Endometrial microvascular endothelial cells (primary cell): ENCODE data around the gene LLCFC1. TPM values are rescaled to one million over a fixed set of nuclear protein-coding genes. Genes with fewer than 3 reads are reported as not detected.

Experiments
- in situ Hi-C: cut with HindIII; loops from 2 replicates; pipeline ENCODE4 v1.10.0; 2017; ENCODE audit warnings: low sequenced_read_pairs, low pct_unique_long_range_greater_than_20kb; ENCODE audit errors: inconsistent ontology term
- total RNA-seq: library from RNA; depleted of rRNA; stranded (reverse); fragments of >200 nt; gene quantifications from one replicate; pipeline ENCODE4 v1.2.3, GENCODE V29; 2015; ENCODE audit errors: inconsistent ontology term

LLCFC1 gene
- total RNA-seq, 1 donor from 2014 or later, result not detected

GRCh38 chr7:142934056-142934455 is 5.2 kb upstream of the LLCFC1 start:
- in situ Hi-C loops, result no loop called here

- in situ Hi-C loops, result no loop called here
Observed at GRCh38 chr7:142935941-142936565, 3.2 kb upstream of the LLCFC1 start.

- in situ Hi-C loops, result no loop called here
Observed at GRCh38 chr7:142938611-142939010, 673 bp upstream of the LLCFC1 start.

- in situ Hi-C loops, result no loop called here
Observed at GRCh38 chr7:142940966-142941535, 1.8 kb downstream of the LLCFC1 start.

- in situ Hi-C loops, result no loop called here
Observed at GRCh38 chr7:142941541-142941940, 2.3 kb downstream of the LLCFC1 start.

- in situ Hi-C loops, result no loop called here
Observed at GRCh38 chr7:142942746-142943145, 3.5 kb downstream of the LLCFC1 start.

- in situ Hi-C loops, result no loop called here
Observed at GRCh38 chr7:142943706-142944268, 4.5 kb downstream of the LLCFC1 start.

GRCh38 chr7:142945001-142945400 is 5.7 kb downstream of the LLCFC1 start:
- in situ Hi-C loops, result no loop called here

GRCh38 chr7:142948603-142949002 is 9.3 kb downstream of the LLCFC1 start:
- in situ Hi-C loops, result no loop called here

- in situ Hi-C loops, result no loop called here
Observed at GRCh38 chr7:142950235-142950634, 11.0 kb downstream of the LLCFC1 start.

GRCh38 chr7:142954680-142955268 is 15.5 kb downstream of the LLCFC1 start:
- in situ Hi-C loops, result no loop called here

- in situ Hi-C loops, result no loop called here
Observed at GRCh38 chr7:142956951-142957623, 17.8 kb downstream of the LLCFC1 start.

GRCh38 chr7:142957723-142958122 is 18.4 kb downstream of the LLCFC1 start:
- in situ Hi-C loops, result no loop called here

- in situ Hi-C loops, result no loop called here
Observed at GRCh38 chr7:142959202-142959601, 19.9 kb downstream of the LLCFC1 start.

GRCh38 chr7:142960955-142961512 is 21.8 kb downstream of the LLCFC1 start:
- in situ Hi-C loops, result no loop called here

- in situ Hi-C loops, result no loop called here
Observed at GRCh38 chr7:142961595-142961972, 22.3 kb downstream of the LLCFC1 start.

GRCh38 chr7:142961973-142962926 is 23.0 kb downstream of the LLCFC1 start, which contains the start of gene KEL:
Gene KEL, minus strand, starts transcription at chr7:142962363. Its CDS starts 157 bp downstream, at chr7:142962206.
- in situ Hi-C loops, result no loop called here

- in situ Hi-C loops, result no loop called here
Observed at GRCh38 chr7:142962991-142963390, 23.7 kb downstream of the LLCFC1 start.
